Glutamatergic neuron (in vitro differentiated cells): ENCODE data around the gene VPS52. TPM values are rescaled to one million over a fixed set of nuclear protein-coding genes. Genes with fewer than 3 reads are reported as not detected.

Experiments
- DNase-seq: peaks from one replicate; pipeline ENCODE4 v3.0.0; 2022
- H3K27ac Mint-ChIP-seq: one replicate; pipeline ENCODE4 v1.8.0; 2020; ENCODE audit warnings: mild to moderate bottlenecking, mixed read lengths, inconsistent platforms; ENCODE audit not compliant: unreplicated experiment
- H3K27me3 Mint-ChIP-seq: one replicate; pipeline ENCODE4 v1.8.0; 2020; ENCODE audit warnings: mild to moderate bottlenecking, moderate library complexity, mixed read lengths, inconsistent platforms; ENCODE audit not compliant: unreplicated experiment
- H3K36me3 Mint-ChIP-seq: one replicate; pipeline ENCODE4 v1.8.0; 2020; ENCODE audit warnings: mild to moderate bottlenecking, mixed read lengths, inconsistent platforms; ENCODE audit not compliant: unreplicated experiment
- H3K4me1 Mint-ChIP-seq: one replicate; pipeline ENCODE4 v1.8.0; 2020; ENCODE audit warnings: mild to moderate bottlenecking, low read depth, mixed read lengths, inconsistent platforms; ENCODE audit not compliant: unreplicated experiment
- H3K4me3 Mint-ChIP-seq: one replicate; pipeline ENCODE4 v1.8.0; 2020; ENCODE audit warnings: mild to moderate bottlenecking, mixed read lengths, inconsistent platforms; ENCODE audit not compliant: unreplicated experiment
- H3K9me3 Mint-ChIP-seq: one replicate; pipeline ENCODE4 v1.8.0; 2020; ENCODE audit warnings: mild to moderate bottlenecking, moderate library complexity, mixed read lengths, inconsistent platforms; ENCODE audit not compliant: unreplicated experiment
- total RNA-seq: library from RNA; stranded (reverse); fragmentation: NEBNext Ultra II Directional; extraction: Animal tissue kit (Norgen Biotek cat#: 25700); gene quantifications from one replicate; pipeline ENCODE4 v1.2.1, GENCODE V29; 2021; ENCODE audit not compliant: unreplicated experiment
- TF ChIP-seq, protein P1 (sequence below): fragments of 200-600 bp; sonication (generic); IDR thresholded peaks from one replicate; pipeline ENCODE4 v1.5.0; 2021; ENCODE audit not compliant: partially characterized antibody, unreplicated experiment

VPS52 gene
- total RNA-seq, 1 donor from 2014 or later = 50.9 TPM

- Mint-ChIP-seq H3K36me3 (no peaks in the 10 kb centered on the region), H3K9me3 (peaks cover 5% of the 10 kb centered on the region), H3K4me1 (no peaks in the 10 kb centered on the region), H3K27me3 (peaks cover 9% of the 10 kb centered on the region), H3K27ac (no peak overlapping the region), H3K4me3 (peak overlapping the region; percentile 74)
- TF ChIP-seq, protein P1, sequence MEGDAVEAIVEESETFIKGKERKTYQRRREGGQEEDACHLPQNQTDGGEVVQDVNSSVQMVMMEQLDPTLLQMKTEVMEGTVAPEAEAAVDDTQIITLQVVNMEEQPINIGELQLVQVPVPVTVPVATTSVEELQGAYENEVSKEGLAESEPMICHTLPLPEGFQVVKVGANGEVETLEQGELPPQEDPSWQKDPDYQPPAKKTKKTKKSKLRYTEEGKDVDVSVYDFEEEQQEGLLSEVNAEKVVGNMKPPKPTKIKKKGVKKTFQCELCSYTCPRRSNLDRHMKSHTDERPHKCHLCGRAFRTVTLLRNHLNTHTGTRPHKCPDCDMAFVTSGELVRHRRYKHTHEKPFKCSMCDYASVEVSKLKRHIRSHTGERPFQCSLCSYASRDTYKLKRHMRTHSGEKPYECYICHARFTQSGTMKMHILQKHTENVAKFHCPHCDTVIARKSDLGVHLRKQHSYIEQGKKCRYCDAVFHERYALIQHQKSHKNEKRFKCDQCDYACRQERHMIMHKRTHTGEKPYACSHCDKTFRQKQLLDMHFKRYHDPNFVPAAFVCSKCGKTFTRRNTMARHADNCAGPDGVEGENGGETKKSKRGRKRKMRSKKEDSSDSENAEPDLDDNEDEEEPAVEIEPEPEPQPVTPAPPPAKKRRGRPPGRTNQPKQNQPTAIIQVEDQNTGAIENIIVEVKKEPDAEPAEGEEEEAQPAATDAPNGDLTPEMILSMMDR = no peak
- DNase-seq = peak; percentile 52
Observed at GRCh38 chr6:33297406-33297955, 25.8 kb upstream of the VPS52 start.

GRCh38 chr6:33296797-33297405 lies 25.2 kb upstream of the VPS52 start:
- TF ChIP-seq, protein P1 = no peak
- peaks cover 9% of the 10 kb centered on the region for H3K27me3 Mint-ChIP-seq
- peaks cover 5% of the 10 kb centered on the region for H3K9me3 Mint-ChIP-seq
- no peak overlapping the region for H3K27ac Mint-ChIP-seq
- peak overlapping the region; percentile 82 for H3K4me3 Mint-ChIP-seq
- H3K36me3 Mint-ChIP-seq = no peaks in the 10 kb centered on the region
- no peak for DNase-seq
- H3K4me1 Mint-ChIP-seq = no peaks in the 10 kb centered on the region

DNA sequence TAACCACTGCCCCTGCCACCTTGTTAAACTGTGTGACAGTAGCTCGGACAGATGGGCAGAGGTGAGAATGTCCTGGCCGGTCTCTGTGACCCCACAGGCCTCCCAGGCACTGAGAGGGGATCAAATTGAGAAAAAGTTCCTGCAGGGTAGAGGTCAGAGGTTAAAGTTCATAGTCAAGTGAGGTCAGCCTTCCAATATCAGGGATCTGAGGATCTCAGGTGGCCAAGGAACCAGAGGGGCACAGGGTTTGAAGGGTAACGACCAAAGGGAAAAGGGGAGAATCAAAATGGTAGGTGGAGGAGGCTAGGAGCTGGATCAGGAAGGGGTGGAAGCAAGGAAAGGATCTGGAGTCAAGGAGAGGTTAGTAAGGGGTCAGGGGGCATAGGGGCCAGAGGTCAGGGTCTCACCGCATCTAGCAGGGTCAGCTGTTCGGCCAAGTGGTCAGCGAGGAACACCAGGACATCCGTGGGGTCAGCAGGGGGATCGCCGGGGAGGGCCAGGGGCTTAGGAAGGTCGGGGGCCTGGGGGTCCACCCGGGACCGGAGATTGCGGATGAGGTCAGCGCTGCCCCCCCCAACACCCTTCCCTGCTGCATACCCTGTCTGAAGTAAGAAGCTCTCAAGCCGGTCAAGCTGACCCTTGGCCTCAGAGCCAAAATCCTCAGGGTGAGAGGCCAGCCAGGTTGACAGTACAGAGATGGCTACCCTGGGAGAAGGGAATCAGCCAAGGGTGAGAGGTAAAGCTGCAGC lies 24.1 kb upstream of the VPS52 start:
- no peak overlapping the region for H3K27ac Mint-ChIP-seq
- H3K27me3 Mint-ChIP-seq = peaks cover 9% of the 10 kb centered on the region
- H3K36me3 Mint-ChIP-seq = no peaks in the 10 kb centered on the region
- H3K4me3 Mint-ChIP-seq = peak overlapping the region; percentile 82
- H3K9me3 Mint-ChIP-seq = peaks cover 3% of the 10 kb centered on the region
- H3K4me1 Mint-ChIP-seq = no peaks in the 10 kb centered on the region
- TF ChIP-seq, protein P1 = no peak
- no peak for DNase-seq

- no peak overlapping the region for H3K27ac Mint-ChIP-seq
Observed at GRCh38 chr6:33294086-33294823, 22.6 kb upstream of the VPS52 start.

More at GRCh38 chr6:33294086-33294823, 22.6 kb upstream of the VPS52 start:
- H3K27me3 Mint-ChIP-seq = peaks cover 14% of the 10 kb centered on the region
- H3K36me3 Mint-ChIP-seq = no peaks in the 10 kb centered on the region
- DNase-seq = no peak
- H3K4me3 Mint-ChIP-seq = peak overlapping the region; percentile 38
- no peaks in the 10 kb centered on the region for H3K9me3 Mint-ChIP-seq
- peaks cover 6% of the 10 kb centered on the region for H3K4me1 Mint-ChIP-seq
- TF ChIP-seq, protein P1 = no peak
